ENCODE measurements around the gene HIVEP1. TPM values are rescaled to one million over a fixed set of nuclear protein-coding genes. Genes with fewer than 3 reads are reported as not detected.

Gene HIVEP1
- total and polyA plus RNA-seq, 2 of the 13 experiments (the other 11 are each of a cell fraction or from before 2014, with no cell fraction given), result 7.4 to 9.9 TPM

DNA sequence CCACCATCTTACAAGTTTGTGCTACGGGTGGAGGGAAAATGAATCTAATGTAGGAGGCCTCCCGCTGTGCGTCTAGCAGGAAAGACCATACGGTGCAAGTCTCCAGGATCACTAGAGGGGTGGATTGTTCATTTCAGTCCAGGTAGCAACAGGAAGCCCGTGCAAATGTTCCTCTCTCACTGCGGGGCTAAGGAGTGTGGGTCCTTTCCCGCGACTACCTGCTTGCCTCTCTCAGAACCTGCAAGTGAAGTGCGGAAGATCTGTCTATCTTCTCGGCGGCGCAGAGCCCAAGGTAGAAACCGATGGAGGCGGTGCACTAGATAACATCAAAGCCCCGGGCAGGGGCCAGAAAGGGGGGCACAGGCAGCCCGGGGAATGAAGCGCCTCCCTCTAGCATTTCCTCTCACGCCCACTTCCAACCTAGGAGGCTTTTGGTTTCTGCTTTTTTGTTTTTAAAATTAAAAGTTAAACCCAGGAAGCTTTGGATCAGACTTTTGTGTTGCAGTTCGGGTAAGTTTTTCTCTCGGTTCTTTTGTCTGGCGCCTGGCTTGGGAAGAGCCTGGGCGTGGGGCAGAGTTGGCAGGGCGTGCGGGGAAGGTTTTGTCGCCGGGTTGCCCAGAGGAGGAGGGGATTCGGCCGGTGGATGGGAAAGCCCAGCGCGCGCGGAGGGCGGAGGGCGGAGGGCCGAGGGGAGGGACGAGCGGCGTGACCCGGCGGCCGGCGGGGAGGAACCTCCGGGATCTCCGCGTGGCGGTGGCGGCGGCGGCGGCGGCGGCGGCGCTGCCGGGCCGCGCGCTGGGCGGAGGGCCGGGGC is 3.5 kb upstream of the HIVEP1 start (continued):
- TF ChIP-seq, protein P1, sequence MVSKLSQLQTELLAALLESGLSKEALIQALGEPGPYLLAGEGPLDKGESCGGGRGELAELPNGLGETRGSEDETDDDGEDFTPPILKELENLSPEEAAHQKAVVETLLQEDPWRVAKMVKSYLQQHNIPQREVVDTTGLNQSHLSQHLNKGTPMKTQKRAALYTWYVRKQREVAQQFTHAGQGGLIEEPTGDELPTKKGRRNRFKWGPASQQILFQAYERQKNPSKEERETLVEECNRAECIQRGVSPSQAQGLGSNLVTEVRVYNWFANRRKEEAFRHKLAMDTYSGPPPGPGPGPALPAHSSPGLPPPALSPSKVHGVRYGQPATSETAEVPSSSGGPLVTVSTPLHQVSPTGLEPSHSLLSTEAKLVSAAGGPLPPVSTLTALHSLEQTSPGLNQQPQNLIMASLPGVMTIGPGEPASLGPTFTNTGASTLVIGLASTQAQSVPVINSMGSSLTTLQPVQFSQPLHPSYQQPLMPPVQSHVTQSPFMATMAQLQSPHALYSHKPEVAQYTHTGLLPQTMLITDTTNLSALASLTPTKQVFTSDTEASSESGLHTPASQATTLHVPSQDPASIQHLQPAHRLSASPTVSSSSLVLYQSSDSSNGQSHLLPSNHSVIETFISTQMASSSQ (IDR thresholded peaks at IDR 0.05; ENCODE audit: low read depth), result peak; percentile 35; the same call in 1 of the 2 replicates
- TF ChIP-seq, protein P1 (CRISPR knock-in tag; IDR thresholded peaks at IDR 0.05; ENCODE audit: borderline replicate concordance), result 0 out of 2 replicates have a peak, but pooled peaks have one; percentile 57
- no peak for TF ChIP-seq ADNP (CRISPR knock-in tag; IDR thresholded peaks at IDR 0.05)
- no peak for TF ChIP-seq ZNF432 (CRISPR knock-in tag; IDR thresholded peaks at IDR 0.05; ENCODE audit: borderline replicate concordance)
- TF ChIP-seq JDP2 (CRISPR knock-in tag; IDR thresholded peaks at IDR 0.05; ENCODE audit: borderline replicate concordance), result no peak; the same call in 1 of the 2 replicates
- TF ChIP-seq, protein P2, sequence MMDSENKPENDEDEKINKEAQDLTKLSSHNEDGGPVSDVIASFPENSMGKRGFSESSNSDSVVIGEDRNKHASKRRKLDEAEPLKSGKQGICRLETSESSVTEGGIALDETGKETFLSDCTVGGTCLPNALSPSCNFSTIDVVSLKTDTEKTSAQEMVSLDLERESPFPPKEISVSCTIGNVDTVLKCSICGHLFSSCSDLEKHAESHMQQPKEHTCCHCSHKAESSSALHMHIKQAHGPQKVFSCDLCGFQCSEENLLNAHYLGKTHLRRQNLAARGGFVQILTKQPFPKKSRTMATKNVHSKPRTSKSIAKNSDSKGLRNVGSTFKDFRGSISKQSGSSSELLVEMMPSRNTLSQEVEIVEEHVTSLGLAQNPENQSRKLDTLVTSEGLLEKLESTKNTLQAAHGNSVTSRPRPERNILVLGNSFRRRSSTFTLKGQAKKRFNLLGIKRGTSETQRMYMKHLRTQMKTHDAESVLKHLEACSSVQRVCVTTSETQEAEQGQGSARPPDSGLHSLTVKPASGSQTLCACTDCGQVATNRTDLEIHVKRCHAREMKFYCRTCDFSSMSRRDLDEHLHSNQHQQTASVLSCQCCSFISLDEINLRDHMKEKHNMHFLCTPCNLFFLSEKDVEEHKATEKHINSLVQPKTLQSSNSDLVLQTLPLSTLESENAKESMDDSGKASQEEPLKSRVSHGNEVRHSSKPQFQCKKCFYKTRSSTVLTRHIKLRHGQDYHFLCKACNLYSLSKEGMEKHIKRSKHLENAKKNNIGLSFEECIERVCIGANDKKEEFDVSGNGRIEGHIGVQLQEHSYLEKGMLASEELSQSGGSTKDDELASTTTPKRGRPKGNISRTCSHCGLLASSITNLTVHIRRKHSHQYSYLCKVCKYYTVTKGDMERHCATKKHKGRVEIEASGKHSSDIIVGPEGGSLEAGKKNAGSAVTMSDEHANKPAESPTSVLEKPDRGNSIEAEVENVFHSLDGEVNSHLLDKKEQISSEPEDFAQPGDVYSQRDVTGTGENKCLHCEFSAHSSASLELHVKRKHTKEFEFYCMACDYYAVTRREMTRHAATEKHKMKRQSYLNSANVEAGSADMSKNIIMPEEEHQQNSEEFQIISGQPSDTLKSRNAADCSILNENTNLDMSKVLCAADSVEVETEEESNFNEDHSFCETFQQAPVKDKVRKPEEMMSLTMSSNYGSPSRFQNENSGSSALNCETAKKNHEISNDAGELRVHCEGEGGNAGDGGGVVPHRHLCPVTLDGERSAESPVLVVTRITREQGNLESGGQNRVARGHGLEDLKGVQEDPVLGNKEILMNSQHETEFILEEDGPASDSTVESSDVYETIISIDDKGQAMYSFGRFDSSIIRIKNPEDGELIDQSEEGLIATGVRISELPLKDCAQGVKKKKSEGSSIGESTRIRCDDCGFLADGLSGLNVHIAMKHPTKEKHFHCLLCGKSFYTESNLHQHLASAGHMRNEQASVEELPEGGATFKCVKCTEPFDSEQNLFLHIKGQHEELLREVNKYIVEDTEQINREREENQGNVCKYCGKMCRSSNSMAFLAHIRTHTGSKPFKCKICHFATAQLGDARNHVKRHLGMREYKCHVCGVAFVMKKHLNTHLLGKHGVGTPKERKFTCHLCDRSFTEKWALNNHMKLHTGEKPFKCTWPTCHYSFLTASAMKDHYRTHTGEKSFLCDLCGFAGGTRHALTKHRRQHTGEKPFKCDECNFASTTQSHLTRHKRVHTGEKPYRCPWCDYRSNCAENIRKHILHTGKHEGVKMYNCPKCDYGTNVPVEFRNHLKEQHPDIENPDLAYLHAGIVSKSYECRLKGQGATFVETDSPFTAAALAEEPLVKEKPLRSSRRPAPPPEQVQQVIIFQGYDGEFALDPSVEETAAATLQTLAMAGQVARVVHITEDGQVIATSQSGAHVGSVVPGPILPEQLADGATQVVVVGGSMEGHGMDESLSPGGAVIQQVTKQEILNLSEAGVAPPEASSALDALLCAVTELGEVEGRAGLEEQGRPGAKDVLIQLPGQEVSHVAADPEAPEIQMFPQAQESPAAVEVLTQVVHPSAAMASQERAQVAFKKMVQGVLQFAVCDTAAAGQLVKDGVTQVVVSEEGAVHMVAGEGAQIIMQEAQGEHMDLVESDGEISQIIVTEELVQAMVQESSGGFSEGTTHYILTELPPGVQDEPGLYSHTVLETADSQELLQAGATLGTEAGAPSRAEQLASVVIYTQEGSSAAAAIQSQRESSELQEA (CRISPR knock-in tag; IDR thresholded peaks at IDR 0.05; ENCODE audit: not compliant biosample characterization), result no peak
- TF ChIP-seq, protein P3, sequence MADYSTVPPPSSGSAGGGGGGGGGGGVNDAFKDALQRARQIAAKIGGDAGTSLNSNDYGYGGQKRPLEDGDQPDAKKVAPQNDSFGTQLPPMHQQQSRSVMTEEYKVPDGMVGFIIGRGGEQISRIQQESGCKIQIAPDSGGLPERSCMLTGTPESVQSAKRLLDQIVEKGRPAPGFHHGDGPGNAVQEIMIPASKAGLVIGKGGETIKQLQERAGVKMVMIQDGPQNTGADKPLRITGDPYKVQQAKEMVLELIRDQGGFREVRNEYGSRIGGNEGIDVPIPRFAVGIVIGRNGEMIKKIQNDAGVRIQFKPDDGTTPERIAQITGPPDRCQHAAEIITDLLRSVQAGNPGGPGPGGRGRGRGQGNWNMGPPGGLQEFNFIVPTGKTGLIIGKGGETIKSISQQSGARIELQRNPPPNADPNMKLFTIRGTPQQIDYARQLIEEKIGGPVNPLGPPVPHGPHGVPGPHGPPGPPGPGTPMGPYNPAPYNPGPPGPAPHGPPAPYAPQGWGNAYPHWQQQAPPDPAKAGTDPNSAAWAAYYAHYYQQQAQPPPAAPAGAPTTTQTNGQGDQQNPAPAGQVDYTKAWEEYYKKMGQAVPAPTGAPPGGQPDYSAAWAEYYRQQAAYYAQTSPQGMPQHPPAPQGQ (CRISPR knock-in tag; IDR thresholded peaks at IDR 0.05; ENCODE audit: borderline replicate concordance), result no peak
- 0 out of 2 replicates have a peak, but pooled peaks have one; percentile 63 for TF ChIP-seq ZC3H4 (CRISPR knock-in tag; IDR thresholded peaks at IDR 0.05; ENCODE audit: borderline replicate concordance)
- no peak for TF ChIP-seq ZNF672 (CRISPR knock-in tag; IDR thresholded peaks at IDR 0.05)
- TF ChIP-seq CHCHD3 (CRISPR knock-in tag; IDR thresholded peaks at IDR 0.05), result 0 out of 2 replicates have a peak, but pooled peaks have one; percentile 15
- TF ChIP-seq SIN3A (IDR thresholded peaks at IDR 0.05; ENCODE audit: borderline replicate concordance, low read depth, low read length), result peak; percentile 14; the same call in 1 of the 2 replicates
- no peak for TF ChIP-seq NR3C1 (CRISPR knock-in tag; IDR thresholded peaks at IDR 0.05)
- TF ChIP-seq KDM6A (CRISPR knock-in tag; IDR thresholded peaks at IDR 0.05; ENCODE audit: low read depth), result no peak

All from HepG2 (cell line).